Measurements from ENCODE around the gene SPDYE11. TPM values are rescaled to one million over a fixed set of nuclear protein-coding genes. Genes with fewer than 3 reads are reported as not detected.
"Not testable (repeated sequence)": the region's sequence is repeated elsewhere in the genome, so short reads cannot be mapped to it uniquely, and the experiment has no call there.

SPDYE11 gene, protein sequence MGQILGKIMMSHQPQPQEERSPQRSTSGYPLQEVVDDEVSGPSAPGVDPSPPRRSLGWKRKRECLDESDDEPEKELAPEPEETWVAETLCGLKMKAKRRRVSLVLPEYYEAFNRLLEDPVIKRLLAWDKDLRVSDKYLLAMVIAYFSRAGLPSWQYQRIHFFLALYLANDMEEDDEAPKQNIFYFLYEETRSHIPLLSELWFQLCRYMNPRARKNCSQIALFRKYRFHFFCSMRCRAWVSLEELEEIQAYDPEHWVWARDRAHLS
- total RNA-seq: not detected

DNA sequence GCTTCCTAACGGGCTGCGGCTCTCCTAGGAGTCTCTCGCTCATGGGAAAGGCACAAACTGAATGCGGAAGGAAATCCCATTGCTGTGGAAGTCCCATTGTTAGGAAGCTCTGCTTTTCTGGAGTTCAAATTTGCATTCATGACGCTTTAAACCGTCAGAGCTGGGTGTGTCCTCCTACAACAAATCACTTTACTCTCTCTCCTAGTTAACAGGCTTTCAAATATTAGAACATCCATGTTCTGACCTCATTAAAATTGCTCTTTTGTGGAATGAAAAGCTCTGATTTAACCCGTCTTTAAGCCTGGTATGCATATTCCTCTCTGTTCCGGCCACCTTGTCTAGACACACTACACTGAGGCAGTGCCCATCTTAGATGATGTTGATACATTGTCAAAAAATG lies at the start of gene SPDYE11:
Gene SPDYE11 (minus strand): TSS at position 101 of the 400 bp plus-strand sequence. CDS start 1,800 bp downstream, outside the sequence.
- ATAC-seq (ENCODE audit: insufficient number of reproducible peaks, low FRiP score, low read depth); H3K4me1 ChIP-seq (ENCODE audit: control insufficient read depth in 1 of 2, low read depth in 2 of 2); H3K27me3 ChIP-seq (replicated peaks; ENCODE audit: insufficient read depth); H3K9me3 ChIP-seq; H3K4me3 ChIP-seq; H3K36me3 ChIP-seq; H3K27ac ChIP-seq; DNase-seq (ENCODE audit: low spot score): not testable (repeated sequence)

DNA sequence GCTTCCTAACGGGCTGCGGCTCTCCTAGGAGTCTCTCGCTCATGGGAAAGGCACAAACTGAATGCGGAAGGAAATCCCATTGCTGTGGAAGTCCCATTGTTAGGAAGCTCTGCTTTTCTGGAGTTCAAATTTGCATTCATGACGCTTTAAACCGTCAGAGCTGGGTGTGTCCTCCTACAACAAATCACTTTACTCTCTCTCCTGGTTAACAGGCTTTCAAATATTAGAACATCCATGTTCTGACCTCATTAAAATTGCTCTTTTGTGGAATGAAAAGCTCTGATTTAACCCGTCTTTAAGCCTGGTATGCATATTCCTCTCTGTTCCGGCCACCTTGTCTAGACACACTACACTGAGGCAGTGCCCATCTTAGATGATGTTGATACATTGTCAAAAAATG lies 28.2 kb upstream of the SPDYE11 start, which contains the start of gene SPDYE9:
Gene SPDYE9 (minus strand): TSS at position 101 of the 400 bp plus-strand sequence. CDS start 1,800 bp downstream, outside the sequence.
- not testable (repeated sequence) for H3K27me3 ChIP-seq (replicated peaks; ENCODE audit: insufficient read depth); ATAC-seq (ENCODE audit: insufficient number of reproducible peaks, low FRiP score, low read depth); H3K9me3 ChIP-seq; DNase-seq (ENCODE audit: low spot score); H3K4me3 ChIP-seq; H3K4me1 ChIP-seq (ENCODE audit: control insufficient read depth in 1 of 2, low read depth in 2 of 2); H3K36me3 ChIP-seq; H3K27ac ChIP-seq

DNA sequence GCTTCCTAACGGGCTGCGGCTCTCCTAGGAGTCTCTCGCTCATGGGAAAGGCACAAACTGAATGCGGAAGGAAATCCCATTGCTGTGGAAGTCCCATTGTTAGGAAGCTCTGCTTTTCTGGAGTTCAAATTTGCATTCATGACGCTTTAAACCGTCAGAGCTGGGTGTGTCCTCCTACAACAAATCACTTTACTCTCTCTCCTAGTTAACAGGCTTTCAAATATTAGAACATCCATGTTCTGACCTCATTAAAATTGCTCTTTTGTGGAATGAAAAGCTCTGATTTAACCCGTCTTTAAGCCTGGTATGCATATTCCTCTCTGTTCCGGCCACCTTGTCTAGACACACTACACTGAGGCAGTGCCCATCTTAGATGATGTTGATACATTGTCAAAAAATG lies 28.0 kb downstream of the SPDYE11 start, which contains the start of gene SPDYE8:
Gene SPDYE8 (minus strand): TSS at position 101 of the 400 bp plus-strand sequence. CDS start 1,800 bp downstream, outside the sequence.
- not testable (repeated sequence) for H3K27me3 ChIP-seq (replicated peaks; ENCODE audit: insufficient read depth); H3K27ac ChIP-seq; DNase-seq (ENCODE audit: low spot score); H3K9me3 ChIP-seq; H3K4me3 ChIP-seq; H3K4me1 ChIP-seq (ENCODE audit: control insufficient read depth in 1 of 2, low read depth in 2 of 2); ATAC-seq (ENCODE audit: insufficient number of reproducible peaks, low FRiP score, low read depth); H3K36me3 ChIP-seq

DNA sequence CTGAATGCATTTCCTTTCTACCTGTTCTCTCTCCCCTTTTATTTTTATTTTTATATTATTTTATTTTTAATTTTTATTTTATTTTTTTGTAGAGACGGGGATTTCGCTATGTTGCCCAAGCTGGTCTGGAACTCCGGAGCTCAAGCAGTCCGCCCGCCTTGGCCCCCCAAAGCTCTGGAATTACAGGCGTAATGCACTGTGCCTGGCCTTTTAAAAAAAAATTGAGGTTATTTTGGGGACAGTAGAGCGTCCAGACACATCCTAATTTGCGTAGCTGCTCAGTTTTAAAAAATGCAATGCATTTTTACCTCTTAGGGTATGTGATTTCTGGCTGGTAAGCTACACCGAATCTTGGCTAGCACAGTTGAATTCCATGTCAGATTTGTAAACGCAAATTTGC lies 51.2 kb downstream of the SPDYE11 start:
- H3K27me3 ChIP-seq (replicated peaks; ENCODE audit: insufficient read depth): not testable (repeated sequence)

DNA sequence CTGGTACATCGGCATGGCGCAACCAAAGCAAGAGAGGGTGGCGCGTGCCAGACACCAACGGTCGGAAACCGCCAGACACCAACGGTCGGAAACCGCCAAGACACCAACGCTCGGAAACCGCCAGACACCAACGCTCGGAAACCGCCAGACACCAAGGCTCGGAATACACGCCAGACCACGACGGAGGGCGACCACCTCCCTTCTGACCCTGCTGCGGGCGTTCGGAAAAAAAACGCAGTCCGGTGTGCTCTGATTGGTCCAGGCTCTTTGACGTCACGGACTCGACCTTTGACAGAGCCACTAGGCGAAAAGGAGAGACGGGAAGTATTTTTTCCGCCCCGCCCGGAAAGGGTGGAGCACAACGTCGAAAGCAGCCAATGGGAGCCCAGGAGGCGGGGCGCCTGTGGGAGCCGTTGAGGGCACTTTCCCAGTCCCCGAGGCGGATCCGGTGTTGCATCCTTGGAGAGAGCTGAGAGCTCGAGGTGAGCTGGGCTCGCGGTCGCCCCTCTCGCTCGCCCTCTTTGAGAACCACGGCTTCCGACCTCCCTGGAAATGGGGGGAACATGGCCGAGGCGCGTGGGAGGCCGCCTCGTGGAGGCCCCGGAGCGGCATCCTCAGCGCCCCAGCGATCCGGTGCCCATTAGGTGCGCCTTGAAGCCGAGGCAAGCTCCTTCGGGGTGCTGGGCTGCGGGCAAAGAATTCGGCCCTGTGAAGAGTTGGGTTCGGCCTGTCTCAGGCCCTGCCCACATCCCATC lies 51.8 kb downstream of the SPDYE11 start:
- not testable (repeated sequence) for H3K4me1 ChIP-seq (ENCODE audit: control insufficient read depth in 1 of 2, low read depth in 2 of 2); H3K27me3 ChIP-seq (replicated peaks; ENCODE audit: insufficient read depth); H3K9me3 ChIP-seq; H3K36me3 ChIP-seq
- ATAC-seq (ENCODE audit: insufficient number of reproducible peaks, low FRiP score, low read depth) (peak; percentile 98), DNase-seq (ENCODE audit: low spot score) (peak; percentile 32)
- Histone ChIP-seq H3K27ac (peak overlapping the region; percentile 74 to 83), H3K4me3 (peak overlapping the region; percentile 76)

More for the DNA sequence above, 51.2 kb downstream of the SPDYE11 start:
- Histone ChIP-seq H3K27ac (peak overlapping the region in 1 of 2 donors; percentile 63), H3K4me3 (peak overlapping the region; percentile 59)
- H3K9me3 ChIP-seq; H3K36me3 ChIP-seq; DNase-seq (ENCODE audit: low spot score); ATAC-seq (ENCODE audit: insufficient number of reproducible peaks, low FRiP score, low read depth); H3K4me1 ChIP-seq (ENCODE audit: control insufficient read depth in 1 of 2, low read depth in 2 of 2): not testable (repeated sequence)

DNA sequence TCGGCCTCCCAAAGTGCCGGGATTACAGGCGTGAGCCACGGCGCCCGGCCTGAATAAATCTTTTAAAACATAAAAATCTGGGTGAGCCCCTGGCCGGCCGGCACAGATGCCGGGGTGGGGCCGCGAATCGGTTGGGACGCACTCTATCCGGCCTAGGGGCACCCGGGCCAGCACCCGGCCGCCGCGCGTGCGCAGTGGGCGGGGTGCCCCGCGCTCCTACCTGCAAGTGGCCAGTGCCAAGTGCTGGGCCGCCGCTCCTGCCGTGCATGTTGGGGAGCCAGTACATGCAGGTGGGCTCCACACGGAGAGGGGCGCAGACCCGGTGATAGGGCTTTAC lies 52.4 kb downstream of the SPDYE11 start:
- H3K36me3 ChIP-seq; H3K9me3 ChIP-seq; H3K27me3 ChIP-seq (replicated peaks; ENCODE audit: insufficient read depth); DNase-seq (ENCODE audit: low spot score); H3K4me1 ChIP-seq (ENCODE audit: control insufficient read depth in 1 of 2, low read depth in 2 of 2): not testable (repeated sequence)
- Histone ChIP-seq H3K4me3 (peak overlapping the region; percentile 76), H3K27ac (peak overlapping the region; percentile 74 to 83)
- peak; percentile 85 for ATAC-seq (ENCODE audit: insufficient number of reproducible peaks, low FRiP score, low read depth)

DNA sequence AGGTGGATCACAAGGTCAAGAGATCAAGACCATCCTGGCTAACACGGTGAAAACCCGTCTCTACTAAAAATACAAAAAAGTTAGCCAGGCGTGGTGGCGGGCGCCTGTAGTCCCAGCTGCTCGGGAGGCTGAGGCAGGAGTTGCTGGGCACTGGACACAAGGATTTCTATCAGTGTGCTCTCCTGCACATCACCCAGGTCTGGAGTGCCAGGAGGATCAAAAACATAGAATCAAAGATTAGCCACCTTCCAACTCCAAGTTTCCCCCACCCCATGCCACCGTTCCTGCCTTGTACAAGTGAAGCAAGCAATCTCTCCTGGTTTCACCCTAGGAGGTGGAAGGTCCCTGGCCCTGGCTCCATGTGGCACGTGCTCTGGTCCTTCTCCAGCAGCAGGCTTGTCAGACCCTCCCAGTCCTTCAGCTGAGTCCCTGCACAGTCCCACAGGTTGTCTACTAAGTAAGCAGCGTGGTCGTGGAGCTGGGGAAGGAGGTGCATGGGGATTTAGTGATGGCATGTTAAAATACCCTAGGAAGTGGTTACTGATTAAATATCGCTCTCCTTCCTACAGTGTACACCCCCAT lies 59.7 kb downstream of the SPDYE11 start:
- DNase-seq (ENCODE audit: low spot score); H3K27me3 ChIP-seq (replicated peaks; ENCODE audit: insufficient read depth); H3K36me3 ChIP-seq; H3K27ac ChIP-seq; ATAC-seq (ENCODE audit: insufficient number of reproducible peaks, low FRiP score, low read depth); H3K9me3 ChIP-seq; H3K4me1 ChIP-seq (ENCODE audit: control insufficient read depth in 1 of 2, low read depth in 2 of 2); H3K4me3 ChIP-seq: not testable (repeated sequence)

Other genes starting within 250 kb of the SPDYE11 start
- 1 to 10 TPM; 1.1 to 6.8 TPM for gene TYW1B, start 229.7 kb downstream of the SPDYE11 start, total RNA-seq
- gene POM121, start 132.8 kb downstream of the SPDYE11 start, total RNA-seq: 10 to 100 TPM; 21.5 to 25.5 TPM
- not detected for gene TRIM74, start 88.4 kb downstream of the SPDYE11 start, total RNA-seq
- not detected for gene SPDYE8, start 28.1 kb downstream of the SPDYE11 start, total RNA-seq
- not detected for gene SPDYE9, start 28.1 kb upstream of the SPDYE11 start, total RNA-seq

Measured in thoracic aorta (tissue), 2 donors.